CD4-positive, alpha-beta T cell treated with Interleukin-6 for 4 hours (primary cell): Measurements from ENCODE around the gene OR2S2.
A peak's percentile ranks its signal among the peaks of the same experiment; 100 is the strongest.

Source experiments
- DNase-seq: peaks from one replicate; pipeline ENCODE4 v3.0.0-alpha.2; 2020; ENCODE audit warnings: mixed read lengths

Gene OR2S2

DNA sequence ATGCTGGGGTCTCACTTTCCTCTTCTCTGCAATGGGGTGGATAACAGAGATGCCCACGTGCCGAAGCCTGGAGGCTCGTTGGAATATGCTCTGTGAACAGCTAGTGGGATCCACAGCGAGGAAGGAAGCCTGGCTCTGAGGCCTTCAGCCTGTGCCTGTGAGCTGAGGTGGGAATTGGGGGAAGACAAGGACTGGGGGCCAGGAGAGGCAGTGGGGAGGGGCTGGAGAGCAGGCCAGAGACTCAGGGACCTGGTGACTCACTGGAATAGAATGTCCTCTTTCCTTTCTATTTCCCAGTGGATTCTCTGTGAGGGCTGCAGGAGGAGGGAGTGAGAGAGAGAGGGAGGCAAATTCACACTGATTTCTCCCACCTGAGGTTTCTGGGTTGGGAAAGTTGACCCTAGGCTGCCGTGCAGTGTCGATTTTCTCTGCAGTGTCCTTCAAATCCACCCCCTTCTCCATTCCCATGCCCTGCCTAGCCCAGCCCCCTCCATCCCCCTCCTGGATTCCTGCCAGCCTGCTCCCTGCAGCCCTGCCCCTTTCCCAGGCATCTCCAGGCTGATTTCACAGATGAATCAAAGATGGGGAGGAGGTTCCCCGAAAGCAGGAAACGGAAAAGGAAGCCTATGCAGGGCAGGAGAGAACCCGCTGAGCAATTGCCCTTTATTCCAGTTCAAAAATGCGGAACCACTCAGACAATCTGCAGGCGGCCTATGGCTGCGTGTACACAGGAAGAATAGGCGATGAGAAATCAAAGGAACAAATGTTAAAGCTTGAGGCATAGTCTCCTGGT lies 50.0 kb downstream of the OR2S2 start:
- DNase-seq: peak; percentile 43
